NOMO-1 treated with dmso at 0.1 percent for 144 hours (cell line): ENCODE measurements around the gene SELENON.

ENCODE experiments used
- DNase-seq: peaks from one replicate; lab custom pipeline; 2025; ENCODE audit not compliant: unreplicated experiment; lab: John Stamatoyannopoulos, UW

SELENON gene

DNA sequence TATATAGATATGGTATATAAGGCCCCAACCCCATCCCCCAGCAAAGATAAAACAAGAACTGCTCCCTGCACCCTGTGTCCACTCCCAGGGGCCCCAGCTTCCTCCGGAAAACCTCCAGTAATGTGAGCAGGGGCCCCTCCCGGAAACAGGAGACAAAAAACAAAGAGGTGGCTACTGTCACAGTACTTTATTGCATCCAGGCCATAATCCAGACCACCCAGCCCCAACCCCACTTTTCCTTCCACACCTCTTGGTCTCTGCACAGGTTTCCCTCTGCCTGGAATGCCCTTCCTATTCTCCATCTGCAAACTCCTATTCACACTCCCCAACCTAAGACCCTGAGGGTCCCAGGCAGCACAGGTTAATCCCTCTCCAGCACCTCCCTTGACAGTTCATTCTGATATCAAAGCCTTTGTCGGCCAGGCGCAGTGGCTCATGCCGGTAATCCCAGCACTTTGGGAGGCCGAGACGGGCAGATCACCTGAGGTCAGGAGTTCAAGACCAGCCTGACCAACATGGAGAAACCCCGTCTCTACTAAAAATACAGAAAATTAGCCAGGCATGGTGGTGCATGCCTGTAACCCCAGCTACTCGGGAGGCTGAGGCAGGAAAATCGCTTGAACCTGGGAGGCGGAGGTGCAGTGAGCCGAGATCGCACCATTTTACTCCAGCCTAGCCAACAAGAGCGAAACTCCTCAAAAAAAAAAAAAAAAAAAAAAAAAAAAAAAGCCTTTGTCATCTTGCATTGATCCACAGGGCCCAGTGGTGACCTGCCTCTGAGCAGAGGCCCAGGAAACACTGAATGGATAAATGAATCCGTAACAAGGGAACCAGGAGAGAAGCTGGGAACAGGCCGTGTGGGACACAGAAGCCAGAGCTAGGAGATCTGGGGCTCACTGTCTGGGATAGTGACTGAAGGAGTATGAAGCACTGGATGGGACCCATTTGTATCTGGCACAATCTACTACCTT is 61.6 kb downstream of the SELENON start:
- peak; percentile 72 for DNase-seq

DNA sequence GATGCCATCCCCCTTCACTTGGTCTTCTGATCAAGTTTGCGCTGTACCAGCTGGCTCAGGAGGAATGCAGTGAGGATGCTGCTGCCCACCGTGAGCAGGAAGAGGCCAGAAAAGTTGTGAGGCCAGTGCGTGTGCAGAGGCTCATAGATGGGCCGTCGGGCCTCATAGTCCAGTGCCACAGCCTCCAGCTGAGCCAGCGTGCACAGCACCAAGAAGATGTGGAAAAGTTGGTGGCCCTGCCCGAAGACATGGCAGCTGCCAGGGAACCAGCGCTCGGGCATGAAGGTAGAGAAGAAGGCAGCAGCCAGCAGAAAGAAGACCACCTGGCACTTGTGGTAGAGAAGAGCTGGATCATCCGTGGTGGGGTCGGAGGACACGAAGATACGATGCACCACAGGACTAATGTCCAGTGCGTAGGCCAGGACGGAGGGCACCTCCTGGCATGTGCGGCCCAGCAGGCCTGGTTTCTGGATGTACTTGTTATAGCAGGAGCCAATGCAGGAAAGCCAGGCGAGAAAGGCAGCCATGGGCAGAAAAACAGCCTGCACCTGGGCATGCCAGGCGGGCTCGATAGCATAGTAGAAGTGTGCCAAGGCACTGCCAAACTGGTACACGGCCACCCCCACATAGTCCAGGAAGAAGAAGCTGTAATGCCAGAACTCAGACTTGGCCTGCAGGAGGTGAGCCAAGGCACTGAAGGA is 62.9 kb downstream of the SELENON start:
- DNase-seq = no peak

- no peak for DNase-seq
These were observed 63.7 kb downstream of the SELENON start for GRCh38 chr1:25863486-25864262.

DNA sequence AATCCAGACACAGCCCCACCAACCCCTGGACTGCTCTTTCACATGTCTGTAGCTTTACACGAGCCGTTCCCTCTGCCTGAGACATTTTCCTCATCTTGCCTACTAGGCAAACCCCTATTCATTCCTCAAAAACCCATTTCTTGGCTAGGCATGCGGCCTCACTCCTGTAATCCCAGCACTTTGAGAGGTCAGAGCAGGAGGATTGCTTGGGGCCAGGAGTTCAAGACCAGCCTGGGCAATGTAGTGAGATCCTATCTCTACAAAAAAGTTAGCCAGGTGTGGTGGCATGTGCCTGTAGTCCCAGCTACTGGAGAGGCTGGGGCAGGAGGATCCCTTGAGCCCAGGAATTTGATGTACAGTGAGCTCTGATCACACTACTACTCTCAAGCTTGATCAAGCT is 64.4 kb downstream of the SELENON start:
- DNase-seq = no peak

GRCh38 chr1:25866288-25866687 is 66.3 kb downstream of the SELENON start:
- DNase-seq = no peak

DNA sequence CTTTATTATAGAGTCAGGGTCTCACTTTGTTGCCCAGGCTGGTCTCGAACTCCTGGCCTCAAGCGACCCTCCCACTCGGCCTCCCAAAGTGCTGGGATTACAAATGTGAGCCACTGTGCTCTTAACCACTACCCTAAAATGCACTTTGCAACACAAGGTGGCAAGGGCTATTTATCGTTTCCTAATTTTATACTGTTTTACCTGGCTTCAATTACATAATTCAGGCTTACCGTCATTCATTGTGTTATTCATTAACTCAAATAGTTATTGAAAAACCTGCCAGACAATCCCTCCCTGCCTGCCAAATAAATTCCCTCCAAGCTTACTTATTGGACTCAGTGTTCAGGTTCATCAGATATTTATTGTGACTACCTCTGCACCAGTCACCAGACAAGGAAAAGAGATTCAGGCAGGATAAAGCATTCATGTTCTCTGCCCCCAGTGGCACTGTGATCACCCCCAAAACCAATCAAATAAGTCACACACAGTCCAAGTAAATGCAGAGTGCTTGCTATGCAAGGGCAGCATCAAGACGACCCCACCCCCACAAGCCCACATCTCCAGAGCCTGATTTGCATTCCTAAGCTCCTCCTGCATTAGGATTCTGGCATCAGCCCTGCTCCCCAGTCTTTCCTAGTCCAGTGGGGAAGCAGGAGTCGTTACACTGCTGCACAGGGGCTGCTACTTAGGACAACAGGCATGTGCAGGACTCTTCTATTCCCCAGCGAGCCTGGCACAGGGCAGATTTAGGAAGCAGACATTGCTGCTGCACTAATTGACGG is 67.4 kb downstream of the SELENON start:
- no peak for DNase-seq
